DMS114 treated with DMSO at 0.1 percent for 48 hours (cell line): ENCODE measurements around the gene KDM5C.

Experiments
- DNase-seq: peaks from one replicate; lab custom pipeline; 2025; ENCODE audit not compliant: unreplicated experiment; lab: John Stamatoyannopoulos, UW

KDM5C gene

DNA sequence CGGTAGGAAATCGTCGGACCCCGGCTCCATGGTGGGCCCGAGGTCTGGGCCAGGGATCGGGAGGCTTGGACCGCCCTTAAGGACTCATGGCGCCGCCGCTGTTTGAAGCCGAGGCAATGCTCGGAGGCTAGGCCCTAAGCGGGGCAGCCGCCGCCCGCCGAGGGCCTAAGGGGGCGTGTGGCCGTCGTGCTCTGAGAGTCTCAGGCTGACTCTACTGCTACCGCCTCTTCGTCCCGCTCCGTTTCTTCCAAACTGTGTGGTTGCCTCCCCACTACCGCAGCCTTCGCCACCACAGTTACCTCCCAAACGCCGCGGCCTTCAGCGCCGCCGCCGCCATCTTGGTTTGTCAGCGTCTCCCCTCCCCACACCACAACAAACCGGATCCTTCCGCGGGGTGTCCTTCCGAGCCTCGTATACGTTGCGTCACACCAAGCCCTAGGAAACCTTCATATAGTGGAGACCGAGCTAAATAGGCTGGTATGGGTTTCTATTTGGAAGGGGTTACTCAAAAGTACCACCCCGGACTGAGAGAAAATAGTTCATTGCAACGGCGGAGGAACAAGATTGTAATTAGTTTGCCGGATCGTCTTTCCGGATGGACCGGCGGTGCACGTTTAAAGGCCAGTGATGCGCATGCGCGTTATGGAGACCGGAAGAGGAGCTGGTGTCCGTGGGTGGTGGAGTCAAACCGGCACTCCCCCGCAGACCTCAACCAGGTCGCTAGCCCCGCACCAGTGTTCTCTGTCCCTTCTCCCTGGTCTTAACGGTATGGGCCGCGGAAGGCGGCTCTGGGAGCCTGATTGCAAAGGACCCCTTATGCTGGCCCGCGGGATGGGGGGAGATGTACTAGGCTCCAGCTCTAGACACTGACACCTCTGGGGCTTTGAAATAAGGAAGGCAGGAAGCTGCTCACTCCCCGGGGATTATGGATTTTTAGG, at the start of gene KDM5C:
TSS of gene KDM5C (minus strand) at position 348 of the 938 bp plus-strand sequence. CDS start at position 30, 318 bp downstream.
- DNase-seq = peak; percentile 85

DNA sequence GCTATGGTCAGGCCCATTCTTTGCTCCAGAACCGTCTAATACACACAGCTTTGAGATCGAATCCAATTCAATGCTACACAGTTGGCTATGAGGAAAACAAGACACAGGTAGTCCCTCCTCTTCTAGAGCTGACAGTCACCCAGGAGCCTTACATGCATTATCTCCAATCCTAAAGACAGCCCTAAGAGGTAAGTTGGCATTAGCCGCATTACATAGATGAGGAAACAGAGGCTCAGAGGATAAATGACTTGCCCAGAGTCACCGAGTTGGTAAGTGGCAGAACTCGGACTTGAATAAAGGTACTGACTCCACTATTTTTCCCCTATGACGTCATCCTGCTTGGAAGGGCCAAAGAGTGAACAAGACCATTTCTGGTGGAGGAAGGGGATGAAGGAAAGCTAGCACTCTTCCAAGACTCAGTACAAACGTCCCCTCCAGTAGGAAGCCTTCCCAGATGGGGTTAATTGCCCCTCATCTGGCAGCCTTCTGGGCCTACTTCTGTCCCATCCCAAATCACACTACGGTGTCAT, 47.9 kb upstream of the KDM5C start:
- DNase-seq = no peak

DNA sequence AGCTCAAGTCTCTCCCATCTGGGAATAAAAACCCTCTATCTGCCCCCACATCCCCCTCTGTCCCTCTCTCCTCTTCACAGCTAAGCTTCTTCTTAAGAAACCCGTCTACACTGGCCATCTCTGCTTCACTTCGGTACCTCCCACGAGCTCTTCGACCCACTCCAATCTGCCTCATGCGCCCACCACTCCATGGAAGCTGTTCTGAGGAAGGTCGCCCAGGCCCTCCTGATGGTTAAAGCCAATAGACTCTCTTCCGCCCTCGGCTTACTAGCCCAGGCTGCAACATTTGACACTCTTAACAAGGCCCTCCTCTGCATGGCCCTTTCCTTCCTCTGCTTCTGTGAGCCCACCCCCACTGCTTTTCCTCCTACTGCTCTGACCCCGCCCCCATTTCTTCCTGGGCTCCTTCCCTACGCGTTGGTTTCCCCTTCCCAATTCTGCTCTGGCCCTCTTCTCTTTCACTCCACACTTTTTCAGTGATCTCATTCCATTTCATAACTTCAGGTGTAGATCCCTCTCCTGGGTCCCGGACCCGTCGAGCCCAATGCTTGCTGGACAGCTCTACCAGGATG, 44.6 kb upstream of the KDM5C start:
- no peak for DNase-seq

- no peak for DNase-seq
These were observed 43.2 kb upstream of the KDM5C start for GRCh38 chrX:53268173-53268572.

DNA sequence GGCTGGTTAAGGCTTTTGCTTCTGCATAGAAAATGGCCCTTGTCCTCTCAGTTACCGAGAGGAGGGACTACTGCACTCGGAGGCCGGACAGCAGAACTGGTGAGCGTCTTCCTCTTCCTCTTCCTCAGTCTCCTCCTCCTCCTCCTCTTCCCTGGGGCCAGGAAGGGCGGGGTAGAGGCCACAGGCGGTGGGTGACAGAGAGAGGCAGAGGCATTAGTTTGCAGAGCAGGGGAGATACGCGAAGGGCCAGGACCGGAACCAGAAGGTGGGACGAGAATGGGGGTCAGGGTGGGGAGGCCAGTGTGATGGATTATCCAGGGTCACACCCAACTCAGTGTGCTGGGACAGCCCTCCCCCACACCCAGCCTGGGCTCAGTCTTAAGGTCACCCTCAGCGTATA, 41.9 kb upstream of the KDM5C start:
- no peak for DNase-seq

GRCh38 chrX:53265771-53266574, 41.0 kb upstream of the KDM5C start:
- no peak for DNase-seq

DNA sequence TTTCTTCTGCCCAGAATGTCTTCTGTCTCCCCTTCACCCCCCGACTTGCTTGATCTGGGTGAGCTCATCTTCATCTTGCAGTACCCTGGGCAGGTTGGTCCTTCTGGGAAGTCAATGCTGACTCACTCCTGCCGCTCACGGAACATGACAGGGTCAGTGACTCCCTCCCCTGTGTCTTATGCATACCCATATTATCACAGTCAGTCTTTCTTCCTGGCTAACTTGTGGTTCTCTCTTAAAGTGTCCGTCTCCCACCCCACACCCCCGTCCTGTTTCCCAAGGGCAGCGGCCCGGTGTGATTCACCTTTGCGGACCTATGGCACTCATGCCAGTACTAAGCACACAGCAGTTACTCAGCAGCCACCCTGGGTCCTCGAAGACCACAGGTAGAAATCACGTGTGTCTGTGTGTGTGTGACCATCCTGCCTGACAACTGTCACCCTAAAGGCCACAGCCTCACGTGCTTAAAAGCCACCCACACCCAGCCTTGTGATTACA, 38.6 kb upstream of the KDM5C start:
- no peak for DNase-seq

- DNase-seq = no peak
These were observed 37.9 kb upstream of the KDM5C start for GRCh38 chrX:53262918-53263394.

DNA sequence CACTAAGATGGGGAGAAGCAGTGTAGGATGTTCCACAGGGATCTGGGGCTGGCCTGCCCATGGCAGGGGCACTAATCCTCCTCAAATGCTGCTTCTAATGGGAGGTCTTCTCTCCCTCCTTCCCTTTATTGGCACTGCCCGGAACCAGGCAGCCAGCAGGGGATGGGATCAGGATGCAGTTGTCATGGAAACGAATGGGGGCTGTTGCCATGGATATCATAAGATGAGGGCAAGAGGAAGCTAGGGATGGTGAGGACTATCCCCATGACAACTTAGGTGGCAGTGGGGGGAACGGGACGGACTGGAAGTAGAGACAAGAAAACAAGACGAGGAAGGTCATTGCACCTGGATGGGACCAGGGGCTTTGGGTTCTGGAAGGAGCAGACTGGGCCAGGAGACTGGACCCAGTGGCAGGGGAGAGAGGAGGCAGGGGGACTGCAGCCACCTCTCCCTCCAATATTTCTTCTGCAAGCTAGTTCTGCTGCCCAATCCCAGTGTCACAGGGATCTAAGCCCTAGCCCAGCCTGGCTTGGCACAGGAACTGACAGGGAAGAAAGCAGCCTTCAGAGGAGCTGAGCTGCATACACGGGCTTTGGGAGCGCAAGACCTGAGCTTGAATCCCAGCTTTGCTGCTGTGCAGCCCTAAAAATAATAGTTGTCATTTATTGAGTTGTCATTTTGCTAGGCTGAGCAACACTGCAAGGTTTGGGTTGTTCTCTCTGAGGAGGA, 37.3 kb upstream of the KDM5C start:
- DNase-seq = no peak

DNA sequence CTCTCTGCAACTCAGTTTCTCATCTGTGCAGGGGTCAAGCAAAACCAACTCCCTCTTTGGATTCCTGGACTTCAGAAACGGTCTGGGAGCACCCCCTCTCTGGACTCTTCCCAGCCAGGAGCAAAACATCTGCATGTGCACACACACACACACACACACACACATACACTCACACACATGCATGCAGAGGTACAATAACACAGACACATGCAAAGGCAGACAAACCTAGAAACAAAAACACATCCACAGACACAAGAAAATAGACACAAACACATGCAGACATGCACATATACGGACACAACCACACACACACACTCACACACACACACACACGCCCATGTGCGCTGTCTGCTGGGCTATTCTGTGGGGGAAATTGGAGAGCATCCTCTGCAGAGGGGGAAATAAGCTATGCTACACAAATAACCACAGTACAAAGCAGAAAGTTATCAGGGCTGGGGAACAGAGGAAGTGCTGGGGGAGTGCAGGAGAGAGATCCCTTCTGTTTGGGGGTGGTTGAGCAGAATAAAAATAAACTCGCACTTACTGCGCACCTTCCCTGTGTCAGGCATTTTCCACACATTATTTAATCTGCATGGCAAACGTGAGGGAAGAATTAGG, 36.5 kb upstream of the KDM5C start:
- DNase-seq = no peak

GRCh38 chrX:53260836-53261235, 35.8 kb upstream of the KDM5C start:
- DNase-seq = no peak

GRCh38 chrX:53257670-53258423, 32.8 kb upstream of the KDM5C start:
- DNase-seq = no peak

DNA sequence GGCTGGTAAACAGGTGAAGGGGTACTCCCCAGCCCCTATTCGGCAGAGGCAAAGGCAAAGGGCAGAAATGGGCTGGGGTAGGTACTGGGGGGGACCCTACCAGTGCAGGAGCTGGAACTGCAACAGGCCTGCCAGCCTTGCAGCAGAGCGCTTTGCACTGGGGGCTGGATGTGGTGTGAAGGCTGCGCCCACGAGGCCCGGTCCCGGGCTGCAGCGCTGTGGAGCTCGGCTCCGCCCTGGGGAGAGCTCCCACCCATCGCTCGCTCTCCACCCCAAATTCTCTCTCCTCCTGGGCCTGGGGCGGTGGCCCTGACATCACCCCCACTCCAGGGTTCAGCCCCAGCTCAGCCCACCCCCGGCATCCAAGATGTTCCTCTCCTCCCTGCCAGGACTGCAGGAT, 32.2 kb upstream of the KDM5C start:
- DNase-seq = no peak

DNA sequence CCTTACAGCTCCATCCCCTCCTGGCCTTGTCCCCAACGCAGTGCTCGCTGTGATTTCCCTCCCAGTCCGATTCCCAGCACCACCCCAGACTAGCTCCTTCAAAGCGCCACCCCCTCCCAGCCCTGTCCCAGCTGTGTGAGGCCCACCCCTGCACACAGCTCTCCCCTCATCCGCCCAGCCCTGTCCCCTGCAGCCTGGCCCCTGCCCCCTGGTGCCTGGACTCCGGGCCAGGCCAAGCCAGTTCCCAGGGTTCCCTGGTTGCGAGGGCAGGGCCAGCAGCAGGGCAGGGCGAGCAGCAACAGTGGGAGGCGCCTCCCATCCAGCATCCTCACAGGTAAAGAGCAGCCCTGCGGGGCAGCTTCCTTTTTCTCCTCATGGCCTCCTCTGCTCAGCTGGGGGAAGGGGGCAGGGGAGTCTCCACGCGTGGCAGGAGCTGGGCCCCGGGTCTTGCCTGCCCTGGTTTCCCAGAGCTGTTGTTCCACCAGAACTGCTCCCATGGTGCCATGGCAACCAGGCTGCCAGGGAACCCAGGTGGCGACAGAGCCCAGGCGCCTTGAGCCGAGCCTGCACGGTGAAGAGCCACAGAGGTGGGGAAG, 31.5 kb upstream of the KDM5C start:
- DNase-seq = no peak

DNA sequence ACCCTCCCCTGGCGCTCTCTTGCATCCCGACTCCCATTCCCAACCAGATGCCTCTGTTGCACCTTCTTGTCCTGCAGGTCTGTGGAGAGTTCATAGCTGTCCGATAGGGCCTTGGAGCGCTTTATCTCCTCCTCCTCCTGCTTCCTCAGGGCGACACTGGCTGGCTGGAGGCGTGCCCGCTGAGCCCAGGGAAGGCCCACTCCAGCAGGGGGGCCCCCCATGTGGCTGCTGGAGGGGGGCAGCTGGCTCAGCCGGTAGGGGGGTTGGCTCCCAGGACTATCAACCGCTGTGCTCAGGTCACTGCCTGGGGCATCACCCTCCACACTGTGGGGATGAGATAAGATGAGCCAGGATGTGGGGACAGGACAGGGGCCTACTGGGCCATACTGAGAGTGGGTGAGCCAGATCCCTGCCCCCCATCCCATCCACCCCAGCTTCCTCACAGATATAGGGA, 30.8 kb upstream of the KDM5C start:
- DNase-seq = no peak

- DNase-seq = no peak
These were observed 29.8 kb upstream of the KDM5C start for GRCh38 chrX:53254570-53255461.

- DNase-seq = no peak
These were observed 28.4 kb upstream of the KDM5C start for GRCh38 chrX:53253293-53254020.
